H1 (cell line): ENCODE measurements around the gene CCBE1. TPM values are rescaled to one million over a fixed set of nuclear protein-coding genes. Genes with fewer than 3 reads are reported as not detected.

Experiments
- NANOG ChIP-seq: IDR thresholded peaks from 2 replicates; pipeline ENCODE4 v1.6.1; 2011; ENCODE audit warnings: low read length, low read depth, mild to moderate bottlenecking, inconsistent platforms; ENCODE audit not compliant: insufficient read depth, poor library complexity, severe bottlenecking
- TAF1 ChIP-seq: IDR thresholded peaks from 2 replicates; pipeline ENCODE4 v1.6.1; 2011; ENCODE audit warnings: mild to moderate bottlenecking, low read depth, low read length
- TCF12 ChIP-seq: IDR thresholded peaks from 2 replicates; pipeline ENCODE4 v1.6.1; 2011; ENCODE audit warnings: low read depth, mild to moderate bottlenecking, low read length
- YY1 ChIP-seq: IDR thresholded peaks from 2 replicates; pipeline ENCODE4 v1.6.1; 2011; ENCODE audit warnings: low read depth, mild to moderate bottlenecking, low read length
- polyA plus RNA-seq, 7 experiments: library from polyadenylated mRNA; depleted of rRNA in 3 of 7; stranded (reverse) in 5 of 7; unstranded in 2 of 7; fragments of >200 nt in 5 of 7; fragments of 200-250 nt in 2 of 7; gene quantifications; 1 replicate in 5 of 7; 2 replicates in 1 of 7; 4 replicates in 1 of 7; pipeline versions ENCODE4 v1.2.1 to v1.2.3, GENCODE V29; 2011 to 2013; ENCODE audit warnings: missing spikeins in 2 of 7, mixed read lengths in 2 of 7
- total RNA-seq: library from RNA; stranded (reverse); fragmentation: NEBNext Ultra II Directional; extraction: Animal tissue kit (Norgen Biotek cat#: 25700); gene quantifications from 2 replicates; pipeline ENCODE4 v1.2.1, GENCODE V29; 2021
- TF ChIP-seq, protein P1 (sequence below): fragments of 300-600 bp; sonication (generic); IDR thresholded peaks from 2 replicates; pipeline ENCODE4 v1.7.1; 2012; ENCODE audit warnings: low read length, moderate library complexity, mild to moderate bottlenecking, inconsistent platforms; ENCODE audit not compliant: insufficient replicate concordance
- TF ChIP-seq, protein P2 (sequence below): IDR thresholded peaks from 2 replicates; pipeline ENCODE4 v1.6.1; 2012; ENCODE audit warnings: inconsistent platforms

CCBE1 gene
- total and polyA plus RNA-seq, 2 of the 8 experiments (the other 6 are each of a cell fraction or from before 2014, with no cell fraction given), result 2.1 to 2.6 TPM

DNA sequence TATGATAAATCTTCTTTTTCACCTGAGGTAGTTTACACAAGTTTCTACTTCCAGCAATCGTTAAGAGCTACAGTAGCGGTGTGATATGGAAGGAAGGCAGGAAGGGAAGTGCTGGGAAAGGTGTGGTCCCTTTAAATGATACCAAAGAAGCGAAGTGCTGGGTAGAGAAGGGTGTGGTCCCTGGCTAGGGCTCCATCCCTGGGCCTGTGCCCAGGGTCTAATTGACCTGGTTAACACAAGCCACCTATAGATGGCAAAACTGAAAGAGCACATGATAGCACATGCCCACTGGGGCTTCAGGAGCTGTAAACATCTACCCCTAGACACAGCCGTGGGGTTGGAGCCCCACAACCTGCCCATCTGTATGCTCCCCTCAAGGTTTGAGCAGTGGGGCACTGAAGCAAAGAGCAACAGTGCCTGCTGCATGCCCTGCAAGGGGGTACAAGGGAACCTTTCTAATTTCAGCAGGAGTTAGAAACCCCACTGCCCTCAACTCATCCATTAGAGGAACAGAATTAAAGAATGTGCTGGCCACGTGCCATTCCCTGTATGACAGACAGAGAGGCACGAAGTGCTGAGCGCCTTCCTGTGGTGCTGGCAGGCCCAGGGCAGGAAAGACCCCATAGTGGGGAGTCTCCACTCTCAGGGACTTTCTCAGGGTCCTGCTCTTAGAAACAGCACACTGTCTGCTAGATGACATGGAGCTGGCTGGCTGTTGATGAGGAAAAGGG lies 185.0 kb downstream of the CCBE1 start (continued):
- TF ChIP-seq, protein P1, sequence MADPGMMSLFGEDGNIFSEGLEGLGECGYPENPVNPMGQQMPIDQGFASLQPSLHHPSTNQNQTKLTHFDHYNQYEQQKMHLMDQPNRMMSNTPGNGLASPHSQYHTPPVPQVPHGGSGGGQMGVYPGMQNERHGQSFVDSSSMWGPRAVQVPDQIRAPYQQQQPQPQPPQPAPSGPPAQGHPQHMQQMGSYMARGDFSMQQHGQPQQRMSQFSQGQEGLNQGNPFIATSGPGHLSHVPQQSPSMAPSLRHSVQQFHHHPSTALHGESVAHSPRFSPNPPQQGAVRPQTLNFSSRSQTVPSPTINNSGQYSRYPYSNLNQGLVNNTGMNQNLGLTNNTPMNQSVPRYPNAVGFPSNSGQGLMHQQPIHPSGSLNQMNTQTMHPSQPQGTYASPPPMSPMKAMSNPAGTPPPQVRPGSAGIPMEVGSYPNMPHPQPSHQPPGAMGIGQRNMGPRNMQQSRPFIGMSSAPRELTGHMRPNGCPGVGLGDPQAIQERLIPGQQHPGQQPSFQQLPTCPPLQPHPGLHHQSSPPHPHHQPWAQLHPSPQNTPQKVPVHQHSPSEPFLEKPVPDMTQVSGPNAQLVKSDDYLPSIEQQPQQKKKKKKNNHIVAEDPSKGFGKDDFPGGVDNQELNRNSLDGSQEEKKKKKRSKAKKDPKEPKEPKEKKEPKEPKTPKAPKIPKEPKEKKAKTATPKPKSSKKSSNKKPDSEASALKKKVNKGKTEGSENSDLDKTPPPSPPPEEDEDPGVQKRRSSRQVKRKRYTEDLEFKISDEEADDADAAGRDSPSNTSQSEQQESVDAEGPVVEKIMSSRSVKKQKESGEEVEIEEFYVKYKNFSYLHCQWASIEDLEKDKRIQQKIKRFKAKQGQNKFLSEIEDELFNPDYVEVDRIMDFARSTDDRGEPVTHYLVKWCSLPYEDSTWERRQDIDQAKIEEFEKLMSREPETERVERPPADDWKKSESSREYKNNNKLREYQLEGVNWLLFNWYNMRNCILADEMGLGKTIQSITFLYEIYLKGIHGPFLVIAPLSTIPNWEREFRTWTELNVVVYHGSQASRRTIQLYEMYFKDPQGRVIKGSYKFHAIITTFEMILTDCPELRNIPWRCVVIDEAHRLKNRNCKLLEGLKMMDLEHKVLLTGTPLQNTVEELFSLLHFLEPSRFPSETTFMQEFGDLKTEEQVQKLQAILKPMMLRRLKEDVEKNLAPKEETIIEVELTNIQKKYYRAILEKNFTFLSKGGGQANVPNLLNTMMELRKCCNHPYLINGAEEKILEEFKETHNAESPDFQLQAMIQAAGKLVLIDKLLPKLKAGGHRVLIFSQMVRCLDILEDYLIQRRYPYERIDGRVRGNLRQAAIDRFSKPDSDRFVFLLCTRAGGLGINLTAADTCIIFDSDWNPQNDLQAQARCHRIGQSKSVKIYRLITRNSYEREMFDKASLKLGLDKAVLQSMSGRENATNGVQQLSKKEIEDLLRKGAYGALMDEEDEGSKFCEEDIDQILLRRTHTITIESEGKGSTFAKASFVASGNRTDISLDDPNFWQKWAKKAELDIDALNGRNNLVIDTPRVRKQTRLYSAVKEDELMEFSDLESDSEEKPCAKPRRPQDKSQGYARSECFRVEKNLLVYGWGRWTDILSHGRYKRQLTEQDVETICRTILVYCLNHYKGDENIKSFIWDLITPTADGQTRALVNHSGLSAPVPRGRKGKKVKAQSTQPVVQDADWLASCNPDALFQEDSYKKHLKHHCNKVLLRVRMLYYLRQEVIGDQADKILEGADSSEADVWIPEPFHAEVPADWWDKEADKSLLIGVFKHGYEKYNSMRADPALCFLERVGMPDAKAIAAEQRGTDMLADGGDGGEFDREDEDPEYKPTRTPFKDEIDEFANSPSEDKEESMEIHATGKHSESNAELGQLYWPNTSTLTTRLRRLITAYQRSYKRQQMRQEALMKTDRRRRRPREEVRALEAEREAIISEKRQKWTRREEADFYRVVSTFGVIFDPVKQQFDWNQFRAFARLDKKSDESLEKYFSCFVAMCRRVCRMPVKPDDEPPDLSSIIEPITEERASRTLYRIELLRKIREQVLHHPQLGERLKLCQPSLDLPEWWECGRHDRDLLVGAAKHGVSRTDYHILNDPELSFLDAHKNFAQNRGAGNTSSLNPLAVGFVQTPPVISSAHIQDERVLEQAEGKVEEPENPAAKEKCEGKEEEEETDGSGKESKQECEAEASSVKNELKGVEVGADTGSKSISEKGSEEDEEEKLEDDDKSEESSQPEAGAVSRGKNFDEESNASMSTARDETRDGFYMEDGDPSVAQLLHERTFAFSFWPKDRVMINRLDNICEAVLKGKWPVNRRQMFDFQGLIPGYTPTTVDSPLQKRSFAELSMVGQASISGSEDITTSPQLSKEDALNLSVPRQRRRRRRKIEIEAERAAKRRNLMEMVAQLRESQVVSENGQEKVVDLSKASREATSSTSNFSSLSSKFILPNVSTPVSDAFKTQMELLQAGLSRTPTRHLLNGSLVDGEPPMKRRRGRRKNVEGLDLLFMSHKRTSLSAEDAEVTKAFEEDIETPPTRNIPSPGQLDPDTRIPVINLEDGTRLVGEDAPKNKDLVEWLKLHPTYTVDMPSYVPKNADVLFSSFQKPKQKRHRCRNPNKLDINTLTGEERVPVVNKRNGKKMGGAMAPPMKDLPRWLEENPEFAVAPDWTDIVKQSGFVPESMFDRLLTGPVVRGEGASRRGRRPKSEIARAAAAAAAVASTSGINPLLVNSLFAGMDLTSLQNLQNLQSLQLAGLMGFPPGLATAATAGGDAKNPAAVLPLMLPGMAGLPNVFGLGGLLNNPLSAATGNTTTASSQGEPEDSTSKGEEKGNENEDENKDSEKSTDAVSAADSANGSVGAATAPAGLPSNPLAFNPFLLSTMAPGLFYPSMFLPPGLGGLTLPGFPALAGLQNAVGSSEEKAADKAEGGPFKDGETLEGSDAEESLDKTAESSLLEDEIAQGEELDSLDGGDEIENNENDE, result no peak
- TF ChIP-seq TCF12 (no peak), TAF1 (no peak), NANOG (no peak), YY1 (no peak)
- TF ChIP-seq, protein P2, sequence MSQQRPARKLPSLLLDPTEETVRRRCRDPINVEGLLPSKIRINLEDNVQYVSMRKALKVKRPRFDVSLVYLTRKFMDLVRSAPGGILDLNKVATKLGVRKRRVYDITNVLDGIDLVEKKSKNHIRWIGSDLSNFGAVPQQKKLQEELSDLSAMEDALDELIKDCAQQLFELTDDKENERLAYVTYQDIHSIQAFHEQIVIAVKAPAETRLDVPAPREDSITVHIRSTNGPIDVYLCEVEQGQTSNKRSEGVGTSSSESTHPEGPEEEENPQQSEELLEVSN, result 0 out of 2 replicates have a peak, but pooled peaks have one; percentile 37
